Keratinocyte (primary cell): Measurements from ENCODE around the gene LYVE1. TPM values are rescaled to one million over a fixed set of nuclear protein-coding genes. Genes with fewer than 3 reads are reported as not detected.

ENCODE experiments used
- DNase-seq: peaks from one replicate; pipeline ENCODE4 v3.0.0-alpha.2; 2011; ENCODE audit warnings: low read depth, missing footprints, low spot score
- FAIRE-seq: peaks from 2 replicates; lab custom pipeline; 2011; peaks lifted over from hg19 to GRCh38; lab: Jason Lieb, UNC
- H2AFZ ChIP-seq: 2 replicates; pipeline ENCODE4 v1.6.0; 2012; ENCODE audit warnings: low read length, control low read depth, inconsistent platforms; ENCODE audit not compliant: control insufficient read depth
- H3K27ac ChIP-seq: 2 replicates; pipeline ENCODE4 v1.5.1; 2011; ENCODE audit warnings: low read length; ENCODE audit not compliant: control insufficient read depth, insufficient read depth
- H3K27me3 ChIP-seq: 3 replicates; pipeline ENCODE4 v1.6.0; 2011; ENCODE audit warnings: low read length; ENCODE audit not compliant: control insufficient read depth, insufficient read depth; ENCODE audit errors: extremely low read depth
- H3K36me3 ChIP-seq, 2 experiments: 2 replicates in 1 of 2; 3 replicates in 1 of 2; pipeline ENCODE4 v1.5.1; 2011; ENCODE audit warnings: low read length in 2 of 2, mild to moderate bottlenecking in 1 of 2; ENCODE audit not compliant: control insufficient read depth in 2 of 2, insufficient read depth in 2 of 2; ENCODE audit errors: extremely low read depth in 1 of 2
- H3K4me1 ChIP-seq: 3 replicates; pipeline ENCODE4 v1.5.1; 2011; ENCODE audit warnings: low read length; ENCODE audit not compliant: control insufficient read depth, insufficient read depth; ENCODE audit errors: extremely low read depth
- H3K4me2 ChIP-seq: 3 replicates; pipeline ENCODE4 v1.6.0; 2011; ENCODE audit warnings: low read depth, low read length; ENCODE audit not compliant: control insufficient read depth, insufficient read depth; ENCODE audit errors: extremely low read depth
- H3K4me3 ChIP-seq, 3 experiments: fragments of 200-600 bp in 1 of 3; sonication (generic) in 1 of 3; 2 replicates in 2 of 3; 3 replicates in 1 of 3; pipeline ENCODE4 v1.5.1; 2011 to 2016; ENCODE audit warnings: low read length in 3 of 3, mild to moderate bottlenecking in 3 of 3, control low read depth in 2 of 3, inconsistent platforms in 1 of 3, low read depth in 1 of 3, mixed read lengths in 1 of 3, mixed run types in 1 of 3, moderate library complexity in 1 of 3; ENCODE audit not compliant: control insufficient read depth in 2 of 3, insufficient read depth in 2 of 3; ENCODE audit errors: extremely low read depth in 1 of 3
- H3K79me2 ChIP-seq: 2 replicates; pipeline ENCODE4 v1.6.0; 2012; ENCODE audit warnings: low read length; ENCODE audit not compliant: control insufficient read depth, insufficient read depth
- H3K9ac ChIP-seq: 3 replicates; pipeline ENCODE4 v1.6.0; 2011; ENCODE audit warnings: low read length; ENCODE audit not compliant: control insufficient read depth, insufficient read depth; ENCODE audit errors: extremely low read depth
- H3K9me1 ChIP-seq: 3 replicates; pipeline ENCODE4 v1.6.0; 2011; ENCODE audit warnings: low read length; ENCODE audit not compliant: control insufficient read depth, insufficient read depth; ENCODE audit errors: extremely low read depth
- H3K9me3 ChIP-seq: 2 replicates; pipeline ENCODE4 v1.5.1; 2012; ENCODE audit warnings: low read depth, low read length; ENCODE audit not compliant: control insufficient read depth
- H4K20me1 ChIP-seq: 3 replicates; pipeline ENCODE4 v1.6.0; 2011; ENCODE audit warnings: low read length; ENCODE audit not compliant: control insufficient read depth, insufficient read depth; ENCODE audit errors: extremely low read depth
- EZH2 ChIP-seq: IDR thresholded peaks from one replicate; pipeline ENCODE4 v1.6.1; 2012; ENCODE audit warnings: inconsistent platforms, mild to moderate bottlenecking, low read length, moderate library complexity
- dilution Hi-C: fragments of 300-500 bp; cut with MboI; formaldehyde crosslinking; loops from one replicate; pipeline ENCODE4 v1.7.0; 2020; ENCODE audit warnings: low sequenced_read_pairs; ENCODE audit not compliant: extremely low pct_ligation_motif_present
- polyA plus RNA-seq, 5 experiments: library from polyadenylated mRNA; depleted of rRNA in 3 of 5; stranded (reverse) in 3 of 5; stranded (forward) in 1 of 5; unstranded in 1 of 5; fragments of >200 nt; gene quantifications; 1 replicate in 1 of 5; 2 replicates in 3 of 5; 3 replicates in 1 of 5; pipeline versions ENCODE4 v1.2.1 to v1.2.3, GENCODE V29; 2011 to 2012; ENCODE audit warnings: missing spikeins in 2 of 5, low read depth in 1 of 5, low replicate concordance in 1 of 5
- TF ChIP-seq, protein P1 (sequence below), 3 experiments: IDR thresholded peaks in 1 of 3; conservative IDR thresholded peaks in 1 of 3; optimal IDR thresholded peaks in 1 of 3; 2 replicates in 2 of 3; 3 replicates in 1 of 3; pipeline versions ENCODE3 to v1.5.1; 2011; ENCODE audit warnings: low read length in 3 of 3, mild to moderate bottlenecking in 3 of 3, moderate library complexity in 2 of 3, control low read depth in 1 of 3, inconsistent platforms in 1 of 3; ENCODE audit not compliant: insufficient read depth in 2 of 3; ENCODE audit errors: extremely low read depth in 1 of 3

Gene LYVE1
- polyA plus RNA-seq, 1 donor (not counting 4 experiments of a cell fraction or from before 2014, with no cell fraction given) = not detected

DNA sequence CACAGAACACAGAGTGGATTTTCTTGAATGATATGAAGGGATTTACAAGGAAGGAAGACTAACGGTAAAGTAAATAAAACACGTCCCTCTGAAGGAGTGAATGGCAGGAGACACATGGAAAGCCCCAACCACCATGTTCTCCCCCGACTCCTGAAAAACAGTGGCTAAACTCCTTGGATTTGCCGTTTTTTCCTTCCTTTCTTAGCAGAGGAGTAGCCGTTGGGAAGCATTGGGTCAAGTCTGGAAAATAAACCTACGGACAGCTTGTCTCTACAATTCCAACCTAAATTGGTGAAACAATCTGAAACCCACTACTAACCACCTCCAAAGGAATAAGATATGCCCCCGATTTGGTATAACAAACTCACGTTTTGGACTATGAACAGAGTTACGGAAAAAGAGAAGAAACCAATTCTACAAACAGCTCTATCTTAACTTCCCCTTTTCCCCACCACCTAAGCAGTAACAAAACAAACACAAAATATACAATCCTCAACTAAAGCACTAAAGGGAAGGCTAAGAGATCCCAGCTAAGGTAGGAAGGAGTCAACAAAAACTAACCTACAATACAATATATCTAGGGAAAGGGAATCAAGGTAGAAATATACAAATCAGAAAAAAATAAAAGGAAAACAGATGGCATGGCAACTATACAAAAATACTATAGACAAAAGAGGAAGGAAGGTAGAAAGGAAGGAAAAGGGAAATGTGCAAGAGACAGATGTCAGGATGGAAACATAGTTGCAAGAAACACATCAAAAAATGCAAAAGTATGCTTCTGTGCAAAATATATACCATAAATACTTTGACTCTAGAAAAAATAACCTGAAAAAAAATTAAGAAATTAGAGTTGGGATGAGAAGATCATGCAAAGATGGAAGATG, 43.8 kb upstream of the LYVE1 start:
- Histone ChIP-seq H3K27ac (no peak overlapping the region), H3K36me3 (no peaks in the 10 kb centered on the region), H4K20me1 (no peaks in the 10 kb centered on the region), H3K9me3 (no peaks in the 10 kb centered on the region), H3K9me1 (no peaks in the 10 kb centered on the region), H2AFZ (no peak overlapping the region), H3K9ac (no peak overlapping the region), H3K79me2 (no peaks in the 10 kb centered on the region), H3K4me1 (no peaks in the 10 kb centered on the region), H3K4me2 (no peak overlapping the region), H3K27me3 (no peaks in the 10 kb centered on the region), H3K4me3 (no peak overlapping the region)
- dilution Hi-C loops = no loop called here
- no peak for DNase-seq
- TF ChIP-seq, protein P1, sequence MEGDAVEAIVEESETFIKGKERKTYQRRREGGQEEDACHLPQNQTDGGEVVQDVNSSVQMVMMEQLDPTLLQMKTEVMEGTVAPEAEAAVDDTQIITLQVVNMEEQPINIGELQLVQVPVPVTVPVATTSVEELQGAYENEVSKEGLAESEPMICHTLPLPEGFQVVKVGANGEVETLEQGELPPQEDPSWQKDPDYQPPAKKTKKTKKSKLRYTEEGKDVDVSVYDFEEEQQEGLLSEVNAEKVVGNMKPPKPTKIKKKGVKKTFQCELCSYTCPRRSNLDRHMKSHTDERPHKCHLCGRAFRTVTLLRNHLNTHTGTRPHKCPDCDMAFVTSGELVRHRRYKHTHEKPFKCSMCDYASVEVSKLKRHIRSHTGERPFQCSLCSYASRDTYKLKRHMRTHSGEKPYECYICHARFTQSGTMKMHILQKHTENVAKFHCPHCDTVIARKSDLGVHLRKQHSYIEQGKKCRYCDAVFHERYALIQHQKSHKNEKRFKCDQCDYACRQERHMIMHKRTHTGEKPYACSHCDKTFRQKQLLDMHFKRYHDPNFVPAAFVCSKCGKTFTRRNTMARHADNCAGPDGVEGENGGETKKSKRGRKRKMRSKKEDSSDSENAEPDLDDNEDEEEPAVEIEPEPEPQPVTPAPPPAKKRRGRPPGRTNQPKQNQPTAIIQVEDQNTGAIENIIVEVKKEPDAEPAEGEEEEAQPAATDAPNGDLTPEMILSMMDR (optimal IDR thresholded peaks at IDR 0.05 in 1 of 3, IDR thresholded peaks at IDR 0.05 in 1 of 3, conservative IDR thresholded peaks at IDR 0.05 in 1 of 3; ENCODE audit: extremely low read depth in 1 of 3, insufficient read depth in 2 of 3, low read length in 3 of 3) = no peak
- TF ChIP-seq EZH2 = no peak
- no peak for FAIRE-seq

DNA sequence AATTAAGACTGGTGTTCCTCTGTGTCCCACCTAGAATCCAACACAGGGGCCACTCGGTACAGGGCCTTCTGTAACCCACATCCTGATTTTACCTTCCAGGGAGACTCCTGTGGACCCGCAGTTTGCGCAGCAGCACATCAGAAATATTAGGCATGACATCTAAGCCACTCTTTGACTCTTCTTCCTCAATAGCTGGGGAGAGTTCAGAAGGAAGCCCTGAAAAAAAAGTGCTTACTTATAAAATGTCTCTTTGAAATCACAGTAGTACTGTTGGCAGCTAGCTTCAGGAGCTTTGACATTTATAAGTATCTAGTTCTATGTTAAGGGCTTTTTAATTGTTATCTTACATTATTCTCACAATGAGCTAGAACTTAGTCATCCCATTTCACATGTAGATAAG, 41.2 kb upstream of the LYVE1 start:
- no peaks in the 10 kb centered on the region for H3K9me1 ChIP-seq
- no peak for DNase-seq
- no peaks in the 10 kb centered on the region for H3K36me3 ChIP-seq
- no peaks in the 10 kb centered on the region for H3K27me3 ChIP-seq
- dilution Hi-C loops = no loop called here
- H3K79me2 ChIP-seq = no peaks in the 10 kb centered on the region
- H3K9me3 ChIP-seq = no peaks in the 10 kb centered on the region
- no peak overlapping the region for H2AFZ ChIP-seq
- no peak for FAIRE-seq
- H3K4me2 ChIP-seq = no peak overlapping the region
- peaks cover 19% of the 10 kb centered on the region for H3K4me1 ChIP-seq
- TF ChIP-seq, protein P1 (optimal IDR thresholded peaks at IDR 0.05 in 1 of 3, IDR thresholded peaks at IDR 0.05 in 1 of 3, conservative IDR thresholded peaks at IDR 0.05 in 1 of 3; ENCODE audit: extremely low read depth in 1 of 3, insufficient read depth in 2 of 3, low read length in 3 of 3) = no peak
- no peak for TF ChIP-seq EZH2
- no peak overlapping the region for H3K4me3 ChIP-seq
- no peak overlapping the region for H3K9ac ChIP-seq
- H4K20me1 ChIP-seq = no peaks in the 10 kb centered on the region
- H3K27ac ChIP-seq = no peak overlapping the region
